ENCODE measurements around the gene DNAJC3.

- TF ChIP-seq CTCF (conservative IDR thresholded peaks at IDR 0.05) (no peak), ZFX (IDR thresholded peaks at IDR 0.05) (no peak)
Observed at GRCh38 chr13:95813139-95813538, 136.2 kb downstream of the DNAJC3 start.

All from C4-2B (cell line).